Endothelial cell (in vitro differentiated cells): ENCODE results near the gene CHAF1A. TPM values are rescaled to one million over a fixed set of nuclear protein-coding genes. Genes with fewer than 3 reads are reported as not detected.

Source experiments
- DNase-seq: peaks from one replicate; pipeline ENCODE4 v3.0.0; 2021; ENCODE audit warnings: low spot score
- H3K27ac Mint-ChIP-seq: one replicate; pipeline ENCODE4 v1.8.0; 2021; ENCODE audit warnings: mixed read lengths, inconsistent platforms; ENCODE audit not compliant: unreplicated experiment
- H3K27me3 Mint-ChIP-seq: one replicate; pipeline ENCODE4 v1.8.0; 2021; ENCODE audit warnings: mild to moderate bottlenecking, moderate library complexity, mixed read lengths, inconsistent platforms; ENCODE audit not compliant: unreplicated experiment
- H3K36me3 Mint-ChIP-seq: one replicate; pipeline ENCODE4 v1.8.0; 2021; ENCODE audit warnings: mild to moderate bottlenecking, low read depth, mixed read lengths, inconsistent platforms; ENCODE audit not compliant: unreplicated experiment
- H3K4me1 Mint-ChIP-seq: one replicate; pipeline ENCODE4 v1.8.0; 2021; ENCODE audit warnings: mild to moderate bottlenecking, mixed read lengths, inconsistent platforms; ENCODE audit not compliant: unreplicated experiment
- H3K4me3 Mint-ChIP-seq: one replicate; pipeline ENCODE4 v1.8.0; 2021; ENCODE audit warnings: mild to moderate bottlenecking, mixed read lengths, inconsistent platforms; ENCODE audit not compliant: unreplicated experiment
- H3K9me3 Mint-ChIP-seq: one replicate; pipeline ENCODE4 v1.8.0; 2021; ENCODE audit warnings: mixed read lengths, inconsistent platforms; ENCODE audit not compliant: unreplicated experiment
- total RNA-seq: library from RNA; stranded (reverse); fragmentation: NEBNext Ultra II Directional; extraction: Animal tissue kit (Norgen Biotek cat#: 25700); gene quantifications from one replicate; pipeline ENCODE4 v1.2.1, GENCODE V29; 2021; ENCODE audit not compliant: unreplicated experiment
- TF ChIP-seq, protein P1 (sequence below): fragments of 200-600 bp; sonication (generic); IDR thresholded peaks from one replicate; pipeline ENCODE4 v1.5.0; 2021; ENCODE audit warnings: antibody characterized with exemption; ENCODE audit not compliant: unreplicated experiment

The CHAF1A gene
- total RNA-seq, 1 donor from 2014 or later = 29.8 TPM

DNA sequence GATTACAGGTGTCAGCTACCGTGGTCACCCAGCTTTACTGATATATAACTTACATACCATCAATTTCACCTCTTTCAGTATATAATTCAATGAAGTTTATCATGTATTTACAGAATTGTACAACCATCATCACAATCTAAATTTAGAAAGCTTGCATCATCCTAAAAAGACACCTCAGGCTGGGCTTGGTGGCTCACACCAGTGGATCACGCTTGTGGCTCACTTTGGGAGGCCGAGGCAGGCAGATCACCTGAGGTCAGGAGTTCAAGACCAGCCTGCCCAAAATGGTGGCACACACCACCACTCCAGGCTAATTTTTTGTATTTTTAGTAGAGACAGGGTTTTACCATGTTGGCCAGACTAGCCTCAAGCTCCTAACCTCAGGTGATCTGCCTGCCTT, 65.4 kb downstream of the CHAF1A start:
- H3K9me3 Mint-ChIP-seq = no peaks in the 10 kb centered on the region
- no peak overlapping the region for H3K4me3 Mint-ChIP-seq
- peaks cover 1% of the 10 kb centered on the region for H3K27me3 Mint-ChIP-seq
- no peak for DNase-seq
- no peak overlapping the region for H3K27ac Mint-ChIP-seq
- H3K36me3 Mint-ChIP-seq = no peaks in the 10 kb centered on the region
- TF ChIP-seq, protein P1, sequence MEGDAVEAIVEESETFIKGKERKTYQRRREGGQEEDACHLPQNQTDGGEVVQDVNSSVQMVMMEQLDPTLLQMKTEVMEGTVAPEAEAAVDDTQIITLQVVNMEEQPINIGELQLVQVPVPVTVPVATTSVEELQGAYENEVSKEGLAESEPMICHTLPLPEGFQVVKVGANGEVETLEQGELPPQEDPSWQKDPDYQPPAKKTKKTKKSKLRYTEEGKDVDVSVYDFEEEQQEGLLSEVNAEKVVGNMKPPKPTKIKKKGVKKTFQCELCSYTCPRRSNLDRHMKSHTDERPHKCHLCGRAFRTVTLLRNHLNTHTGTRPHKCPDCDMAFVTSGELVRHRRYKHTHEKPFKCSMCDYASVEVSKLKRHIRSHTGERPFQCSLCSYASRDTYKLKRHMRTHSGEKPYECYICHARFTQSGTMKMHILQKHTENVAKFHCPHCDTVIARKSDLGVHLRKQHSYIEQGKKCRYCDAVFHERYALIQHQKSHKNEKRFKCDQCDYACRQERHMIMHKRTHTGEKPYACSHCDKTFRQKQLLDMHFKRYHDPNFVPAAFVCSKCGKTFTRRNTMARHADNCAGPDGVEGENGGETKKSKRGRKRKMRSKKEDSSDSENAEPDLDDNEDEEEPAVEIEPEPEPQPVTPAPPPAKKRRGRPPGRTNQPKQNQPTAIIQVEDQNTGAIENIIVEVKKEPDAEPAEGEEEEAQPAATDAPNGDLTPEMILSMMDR = no peak
- H3K4me1 Mint-ChIP-seq = peaks cover 2% of the 10 kb centered on the region

DNA sequence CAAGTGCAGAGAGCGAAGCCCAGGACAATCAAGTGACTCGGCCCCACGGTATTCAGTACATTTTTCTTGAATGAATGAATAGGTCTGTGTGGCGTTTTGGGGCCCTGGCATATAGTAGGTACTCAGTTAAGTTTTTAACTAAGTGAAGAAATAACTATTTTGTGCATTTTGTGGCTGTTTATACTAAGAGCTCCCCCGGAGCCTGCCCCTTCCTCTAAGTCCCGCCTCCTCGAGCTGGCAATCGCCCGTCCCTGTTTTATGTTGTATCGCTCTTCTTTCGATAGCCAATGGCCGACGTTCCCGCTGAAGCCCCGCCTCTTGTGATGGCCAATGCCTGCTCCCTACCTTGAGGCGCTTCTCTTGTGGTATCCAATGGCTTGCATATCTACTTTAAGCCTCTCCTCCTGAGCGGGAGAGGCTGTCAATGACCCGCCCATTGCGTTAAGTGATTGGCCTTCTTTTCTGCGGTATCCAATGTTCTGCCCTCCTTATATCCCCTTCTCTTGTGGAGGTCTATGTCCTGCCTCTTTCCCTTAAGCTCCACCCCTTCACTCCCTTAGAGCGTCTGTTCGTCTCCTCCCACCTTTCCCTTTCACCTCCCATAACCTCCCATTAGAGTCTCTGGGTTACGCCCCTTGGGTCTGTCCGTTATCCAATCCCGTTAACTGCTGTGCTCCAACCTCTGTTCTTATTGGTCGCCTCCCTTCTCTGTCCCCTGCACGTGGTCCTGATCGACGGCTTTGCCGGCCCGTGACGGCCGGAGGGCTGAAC, 69.1 kb downstream of the CHAF1A start:
- peak; percentile 96 for DNase-seq
- H3K27me3 Mint-ChIP-seq = peaks cover 1% of the 10 kb centered on the region
- TF ChIP-seq, protein P1 = no peak
- no peak overlapping the region for H3K4me3 Mint-ChIP-seq
- H3K36me3 Mint-ChIP-seq = peaks cover 3% of the 10 kb centered on the region
- H3K4me1 Mint-ChIP-seq = peaks cover 19% of the 10 kb centered on the region
- H3K27ac Mint-ChIP-seq = no peak overlapping the region
- H3K9me3 Mint-ChIP-seq = no peaks in the 10 kb centered on the region

DNA sequence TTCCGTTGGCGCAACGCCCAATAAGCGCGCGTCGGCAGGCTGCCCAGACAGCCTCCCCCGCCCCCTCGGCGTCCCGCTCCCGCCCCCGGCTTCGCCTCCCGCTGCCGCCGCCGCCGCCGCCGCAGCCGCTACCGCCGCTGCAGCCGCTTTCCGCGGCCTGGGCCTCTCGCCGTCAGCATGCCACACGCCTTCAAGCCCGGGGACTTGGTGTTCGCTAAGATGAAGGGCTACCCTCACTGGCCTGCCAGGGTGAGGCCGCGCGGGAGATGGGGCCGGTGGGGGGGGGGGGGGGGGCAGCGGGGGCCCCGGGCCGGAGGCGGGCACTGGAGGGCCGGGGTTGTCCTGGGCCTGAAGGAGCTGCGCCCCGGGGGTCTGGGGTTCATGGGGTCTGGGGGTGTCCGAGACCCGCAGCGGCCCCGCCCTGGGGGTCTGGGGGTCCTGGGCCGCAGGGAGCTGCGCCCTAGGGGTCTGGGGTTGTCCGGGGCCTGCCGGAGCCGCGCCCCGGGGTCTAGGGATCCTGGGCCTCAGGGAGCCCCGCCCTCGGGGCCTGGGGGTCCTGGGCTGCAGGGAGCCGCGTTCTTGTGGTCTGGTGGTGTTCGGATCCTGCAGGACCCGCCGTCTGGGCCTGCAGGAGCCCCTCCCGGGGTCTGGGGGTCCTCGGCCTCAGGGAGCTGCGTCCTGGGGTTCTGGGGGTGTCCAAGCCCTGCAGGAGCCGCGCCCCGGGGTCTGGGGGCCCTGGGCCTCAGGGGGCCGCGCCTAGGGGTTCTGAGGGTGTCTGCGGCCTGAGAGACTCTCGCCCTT, 69.9 kb downstream of the CHAF1A start, which contains the start of gene HDGFL2:
TSS of gene HDGFL2 (plus strand) at position 124 of the 801 bp plus-strand sequence. CDS start at position 178, 54 bp downstream.
- Mint-ChIP-seq H3K4me3 (peak within 1 kb of the TSS; percentile 95), H3K27ac (no peak within 1 kb of the TSS), H3K4me1 (peaks cover 19% of the 10 kb centered on the region), H3K27me3 (peaks cover 1% of the 10 kb centered on the region), H3K9me3 (no peaks in the 10 kb centered on the region), H3K36me3 (peaks cover 4% of the 10 kb centered on the region)
- no peak for DNase-seq
- TF ChIP-seq, protein P1 = no peak

DNA sequence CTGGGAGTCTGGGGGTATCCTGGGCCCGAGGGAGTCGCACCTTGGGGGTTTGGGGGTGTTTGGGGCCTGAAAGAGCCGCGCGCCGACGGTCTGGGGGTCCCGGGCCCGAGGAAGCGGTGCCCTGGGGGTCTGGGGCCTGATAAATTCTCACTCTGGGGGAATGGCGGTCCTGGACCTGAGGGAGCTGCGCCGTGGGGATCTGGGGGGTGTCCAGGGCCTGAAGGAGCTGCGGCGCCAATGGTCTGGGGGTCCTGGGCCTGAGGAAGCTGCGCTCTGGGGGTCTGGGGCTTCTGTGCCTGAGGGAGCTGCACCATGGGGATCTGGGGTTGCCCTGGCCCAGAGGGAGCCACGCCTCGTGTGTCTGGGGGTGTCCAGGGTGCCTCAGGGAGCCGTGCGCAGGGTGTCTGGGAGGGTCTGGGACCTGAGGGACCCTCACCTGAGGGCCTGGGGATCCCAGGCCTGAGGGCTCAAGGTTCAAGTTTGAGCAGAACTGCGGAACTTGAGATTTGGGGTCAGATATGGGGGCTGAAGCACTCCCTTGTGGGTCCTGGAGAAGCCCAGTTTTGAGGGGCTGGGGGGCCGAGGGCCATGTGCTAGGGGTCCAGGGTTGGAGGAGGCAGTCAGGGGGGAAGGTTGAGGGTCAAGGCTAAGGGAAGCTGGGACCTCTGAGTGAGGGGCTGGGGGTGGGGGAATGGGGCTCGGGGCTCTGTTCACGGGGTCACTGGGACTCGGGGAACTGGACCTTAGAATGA, 70.7 kb downstream of the CHAF1A start:
- Mint-ChIP-seq H3K4me1 (peaks cover 19% of the 10 kb centered on the region), H3K27ac (no peak overlapping the region), H3K36me3 (peaks cover 4% of the 10 kb centered on the region), H3K27me3 (peaks cover 4% of the 10 kb centered on the region), H3K4me3 (peak overlapping the region; percentile 95), H3K9me3 (no peaks in the 10 kb centered on the region)
- TF ChIP-seq, protein P1 = no peak
- DNase-seq = no peak
